Breast epithelium (tissue), 3 donors: ENCODE results near the gene SLC25A42.

Experiments used
- CTCF ChIP-seq, 3 donors: fragments of 450-650 bp; IDR thresholded peaks; one replicate each; pipeline ENCODE4 v1.5.1; 2016 to 2017; ENCODE audit warnings: antibody characterized with exemption in 3 of 3, mild to moderate bottlenecking in 3 of 3, moderate library complexity in 3 of 3
- POLR2A ChIP-seq: fragments of 450-650 bp; IDR thresholded peaks from one replicate; pipeline ENCODE4 v1.6.1; 2016; ENCODE audit warnings: antibody characterized with exemption, mild to moderate bottlenecking, moderate library complexity
- POLR2AphosphoS5 ChIP-seq, 3 donors: sonication (generic); formaldehyde crosslinking; IDR thresholded peaks; one replicate each; pipeline ENCODE4 v1.6.1; 2017; ENCODE audit warnings: antibody characterized with exemption in 3 of 3

DNA sequence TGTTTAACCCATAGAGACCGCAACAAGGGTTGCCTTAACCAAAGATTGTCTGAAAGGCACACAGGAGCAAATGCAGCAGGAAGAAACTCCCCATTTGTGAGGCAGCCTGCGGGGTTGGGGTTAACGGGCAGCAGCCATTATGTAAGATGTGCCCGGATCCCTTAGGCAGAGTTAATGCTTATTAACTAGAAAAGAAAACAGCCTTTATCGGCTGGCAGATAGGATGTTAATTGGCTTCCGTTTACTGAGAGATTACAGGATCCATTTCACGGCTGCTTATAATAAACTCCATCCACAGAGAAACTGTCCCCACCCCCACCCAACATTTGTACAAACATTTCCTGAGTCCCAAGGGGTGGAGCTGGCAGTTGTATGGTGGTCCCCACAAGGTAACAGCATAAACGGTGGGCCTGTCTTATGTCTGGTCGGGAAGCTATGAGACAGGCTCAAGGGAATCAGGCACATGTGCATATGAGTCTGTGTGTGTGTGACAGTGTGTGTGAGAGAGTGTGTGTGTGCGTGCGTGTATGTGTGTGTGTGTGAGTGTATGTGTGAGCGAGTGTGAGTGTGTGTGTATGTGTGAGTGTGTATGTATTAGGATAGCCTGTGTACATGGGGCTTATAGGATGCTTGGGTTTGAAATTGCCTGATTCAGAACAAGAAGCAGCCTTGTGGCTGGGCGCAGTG, 10.5 kb downstream of the SLC25A42 start:
- no peak for TF ChIP-seq POLR2A
- no peak for TF ChIP-seq CTCF (IDR thresholded peaks at IDR 0.05)
- no peak for TF ChIP-seq POLR2AphosphoS5 (IDR thresholded peaks at IDR 0.05)
